PFSK-1 (cell line): ENCODE results near the gene STPG2.

Experiments used
- FOXP2 ChIP-seq: optimal IDR thresholded peaks from 2 replicates; pipeline ENCODE3; 2011; ENCODE audit warnings: borderline replicate concordance, control low read depth, inconsistent platforms; ENCODE audit not compliant: insufficient read depth; ENCODE audit errors: extremely low read length, extremely low read depth
- POLR2AphosphoS5 ChIP-seq: IDR thresholded peaks from 2 replicates; pipeline ENCODE4 v1.6.1; 2012; ENCODE audit warnings: low read depth, mild to moderate bottlenecking, control low read depth, low read length, moderate library complexity
- REST ChIP-seq, 2 experiments: IDR thresholded peaks; 2 replicates each; pipeline versions ENCODE4 v1.6.1 to v1.8.0; 2011 to 2012; ENCODE audit warnings: low read depth in 2 of 2, low read length in 2 of 2, control low read depth in 1 of 2, inconsistent platforms in 1 of 2, mild to moderate bottlenecking in 1 of 2, moderate library complexity in 1 of 2; ENCODE audit not compliant: insufficient read depth in 1 of 2
- SIN3A ChIP-seq: IDR thresholded peaks from 2 replicates; pipeline ENCODE4 v1.6.1; 2012; ENCODE audit warnings: mild to moderate bottlenecking, low read length, moderate library complexity, borderline replicate concordance; ENCODE audit not compliant: insufficient read depth
- TAF1 ChIP-seq: IDR thresholded peaks from 2 replicates; pipeline ENCODE4 v1.6.1; 2012; ENCODE audit warnings: low read length, control low read depth, borderline replicate concordance; ENCODE audit not compliant: insufficient read depth

The STPG2 gene

DNA sequence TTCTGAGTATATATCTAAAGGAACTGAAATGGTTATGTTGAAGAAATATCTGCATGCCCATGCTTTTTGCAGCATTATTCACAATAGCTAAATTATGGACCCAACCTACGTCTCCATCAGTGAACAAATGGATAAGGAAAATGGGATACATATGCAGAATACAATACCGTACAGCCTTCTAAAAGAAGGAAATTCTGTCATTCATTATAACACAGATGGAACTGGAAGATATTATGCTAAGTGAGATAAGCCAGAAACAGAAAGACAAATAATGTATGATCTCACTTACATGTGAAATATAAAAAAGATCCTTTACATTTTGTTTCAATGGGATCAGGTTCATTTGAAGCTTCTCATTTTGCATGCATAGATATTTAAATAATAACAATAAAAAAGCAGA lies 263.3 kb downstream of the STPG2 start:
- TF ChIP-seq TAF1 (no peak), POLR2AphosphoS5 (no peak), REST (IDR thresholded peaks at IDR 0.05; ENCODE audit: insufficient read depth in 1 of 2, low read depth in 2 of 2, low read length in 2 of 2) (no peak), SIN3A (no peak), FOXP2 (no peak)

DNA sequence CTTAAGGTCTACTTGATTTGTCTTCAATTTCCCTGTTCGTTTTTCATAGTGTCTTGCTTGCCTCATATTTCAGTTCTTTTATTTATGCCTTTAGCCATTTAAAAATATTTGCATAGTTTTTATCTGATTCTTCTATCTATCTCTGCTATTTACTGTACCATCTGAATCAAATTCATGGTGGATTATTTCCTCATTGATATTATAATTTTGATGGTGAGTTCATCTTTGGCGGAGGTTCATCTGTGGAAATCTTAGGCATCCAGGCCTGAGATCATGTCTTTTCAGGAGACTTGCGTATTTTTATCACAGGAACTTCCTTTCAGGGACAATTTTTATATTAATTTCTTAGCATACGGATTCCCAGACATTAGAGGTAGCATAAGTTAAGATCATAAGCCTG lies 275.2 kb downstream of the STPG2 start:
- TF ChIP-seq REST (IDR thresholded peaks at IDR 0.05; ENCODE audit: insufficient read depth in 1 of 2, low read depth in 2 of 2, low read length in 2 of 2) (no peak), FOXP2 (no peak), POLR2AphosphoS5 (no peak), SIN3A (no peak), TAF1 (no peak)

GRCh38 chr4:97867557-97868091 lies 275.7 kb downstream of the STPG2 start:
- TF ChIP-seq FOXP2 (no peak), TAF1 (no peak), REST (IDR thresholded peaks at IDR 0.05; ENCODE audit: insufficient read depth in 1 of 2, low read depth in 2 of 2, low read length in 2 of 2) (no peak), SIN3A (no peak), POLR2AphosphoS5 (no peak)

DNA sequence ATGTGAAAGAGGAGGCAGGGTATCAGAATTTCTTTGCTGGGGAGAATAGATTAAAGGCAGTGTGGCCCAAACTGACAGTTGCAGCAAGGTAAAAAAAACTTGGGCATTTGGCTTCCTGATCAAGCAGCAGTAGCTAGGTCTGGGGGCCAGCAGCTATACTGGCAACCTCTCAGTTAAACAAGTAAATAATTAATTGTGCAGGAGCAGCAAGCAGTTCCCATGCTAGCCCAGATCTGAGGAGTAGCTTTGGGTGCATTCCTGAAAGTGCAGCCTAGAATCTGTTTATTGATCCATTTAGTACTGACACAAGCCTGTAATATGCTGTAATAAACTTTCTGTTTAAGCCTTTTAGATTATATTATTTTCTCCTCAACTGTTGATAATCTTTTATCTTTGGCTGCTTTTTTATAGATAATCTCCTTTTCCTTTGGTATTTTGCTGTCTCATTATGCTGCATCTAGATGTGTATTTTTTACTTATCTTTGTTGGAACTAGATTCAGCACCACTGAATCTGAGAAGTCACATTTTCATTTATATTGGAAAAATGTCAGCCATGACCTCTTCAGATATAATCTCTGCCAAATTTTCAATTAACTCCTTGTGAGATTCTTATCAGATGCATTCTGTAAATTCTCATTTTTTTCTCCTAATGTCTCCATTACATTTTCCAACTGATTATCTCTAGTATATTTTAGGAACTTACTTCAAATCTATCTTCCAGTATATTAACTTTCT lies 276.3 kb downstream of the STPG2 start:
- TF ChIP-seq REST (IDR thresholded peaks at IDR 0.05; ENCODE audit: insufficient read depth in 1 of 2, low read depth in 2 of 2, low read length in 2 of 2) (no peak), SIN3A (no peak), TAF1 (no peak), FOXP2 (no peak), POLR2AphosphoS5 (no peak)

GRCh38 chr4:97851115-97851514 lies 292.2 kb downstream of the STPG2 start:
- TF ChIP-seq FOXP2 (no peak), REST (IDR thresholded peaks at IDR 0.05; ENCODE audit: insufficient read depth in 1 of 2, low read depth in 2 of 2, low read length in 2 of 2) (no peak), TAF1 (no peak), SIN3A (no peak), POLR2AphosphoS5 (no peak)
